Muscle of leg (tissue), 11 donors: ENCODE data around the gene TFAP2D. TPM values are rescaled to one million over a fixed set of nuclear protein-coding genes. Genes with fewer than 3 reads are reported as not detected.

ENCODE experiments used
- DNase-seq: peaks from one replicate; pipeline ENCODE4 v3.0.0; 2013
- H3K27ac ChIP-seq: one replicate; pipeline ENCODE4 v1.5.1; 2013; ENCODE audit warnings: mild to moderate bottlenecking, low read length, control low read depth
- H3K27me3 ChIP-seq: one replicate; pipeline ENCODE4 v1.6.1; 2013; ENCODE audit warnings: low read length; ENCODE audit not compliant: control insufficient read depth, insufficient read depth
- H3K36me3 ChIP-seq: one replicate; pipeline ENCODE4 v1.6.1; 2013; ENCODE audit warnings: low read length; ENCODE audit not compliant: control insufficient read depth, insufficient read depth
- H3K4me1 ChIP-seq: one replicate; pipeline ENCODE4 v1.6.1; 2013; ENCODE audit warnings: low read length; ENCODE audit not compliant: control insufficient read depth, insufficient read depth
- H3K4me3 ChIP-seq: one replicate; pipeline ENCODE4 v1.5.1; 2013; ENCODE audit warnings: low read length, control low read depth
- H3K9me3 ChIP-seq: replicated peaks from 2 replicates; pipeline ENCODE4 v1.6.1; 2013; ENCODE audit warnings: low read depth, low read length; ENCODE audit not compliant: control insufficient read depth
- WGBS: methylation state at CpG from one replicate; pipeline ENCODE4 v1.1.5; 2013; ENCODE audit warnings: missing lambda C conversion rate; ENCODE audit not compliant: insufficient coverage; 5-methylcytosine and 5-hydroxymethylcytosine counted together
- polyA plus RNA-seq, 8 donors: library from polyadenylated mRNA; unstranded; fragments of 120-200 nt; gene quantifications; one replicate each; pipeline versions ENCODE4 v1.2.1 to v1.2.3, GENCODE V29; 2013; ENCODE audit warnings: inconsistent platforms in 1 of 8, low replicate concordance in 1 of 8; ENCODE audit not compliant: insufficient read length in 8 of 8, insufficient read depth in 1 of 8
- total RNA-seq: library from RNA; stranded (reverse); fragments of 120-200 nt; gene quantifications from one replicate; pipeline ENCODE4 v1.2.4, GENCODE V29; 2013

Gene TFAP2D
- total and polyA plus RNA-seq, 9 donors = not detected

- Histone ChIP-seq H3K9me3 (no peaks in the 10 kb centered on the region), H3K36me3 (no peaks in the 10 kb centered on the region), H3K27ac (no peak overlapping the region), H3K4me1 (no peaks in the 10 kb centered on the region), H3K27me3 (peaks cover 62% of the 10 kb centered on the region), H3K4me3 (no peak overlapping the region)
- WGBS = no CpG with 5 or more reads among the region's 2 CpGs
- DNase-seq = no peak
Measured at GRCh38 chr6:50718566-50718965, 5.2 kb downstream of the TFAP2D start.

GRCh38 chr6:50720623-50721022 is 7.3 kb downstream of the TFAP2D start:
- peaks cover 57% of the 10 kb centered on the region for H3K27me3 ChIP-seq
- WGBS = 6% methylated on average over 4 of the region's 10 CpGs
- no peaks in the 10 kb centered on the region for H3K36me3 ChIP-seq
- H3K27ac ChIP-seq = no peak overlapping the region
- no peaks in the 10 kb centered on the region for H3K9me3 ChIP-seq
- H3K4me3 ChIP-seq = no peak overlapping the region
- H3K4me1 ChIP-seq = no peaks in the 10 kb centered on the region
- peak; percentile 40 for DNase-seq

GRCh38 chr6:50721978-50722377 is 8.7 kb downstream of the TFAP2D start:
- H3K27me3 ChIP-seq = peaks cover 54% of the 10 kb centered on the region
- H3K9me3 ChIP-seq = no peaks in the 10 kb centered on the region
- H3K4me1 ChIP-seq = no peaks in the 10 kb centered on the region
- no peak overlapping the region for H3K4me3 ChIP-seq
- WGBS = 0% methylated on average over 5 of the region's 19 CpGs
- H3K27ac ChIP-seq = no peak overlapping the region
- no peaks in the 10 kb centered on the region for H3K36me3 ChIP-seq
- no peak for DNase-seq

GRCh38 chr6:50722829-50723554 is 9.7 kb downstream of the TFAP2D start:
- 1% methylated on average over 13 of the region's 24 CpGs for WGBS
- H3K27me3 ChIP-seq = peaks cover 50% of the 10 kb centered on the region
- H3K27ac ChIP-seq = no peak overlapping the region
- no peaks in the 10 kb centered on the region for H3K9me3 ChIP-seq
- no peaks in the 10 kb centered on the region for H3K4me1 ChIP-seq
- no peaks in the 10 kb centered on the region for H3K36me3 ChIP-seq
- no peak for DNase-seq
- no peak overlapping the region for H3K4me3 ChIP-seq

- H3K36me3 ChIP-seq = no peaks in the 10 kb centered on the region
- WGBS = 2% methylated on average over 29 of the region's 43 CpGs
- no peaks in the 10 kb centered on the region for H3K9me3 ChIP-seq
- H3K4me1 ChIP-seq = no peaks in the 10 kb centered on the region
- peaks cover 50% of the 10 kb centered on the region for H3K27me3 ChIP-seq
- no peak overlapping the region for H3K4me3 ChIP-seq
- no peak overlapping the region for H3K27ac ChIP-seq
- no peak for DNase-seq
Measured at GRCh38 chr6:50724381-50725124, 11.2 kb downstream of the TFAP2D start.

- Histone ChIP-seq H3K4me3 (no peak overlapping the region), H3K27me3 (no peaks in the 10 kb centered on the region), H3K4me1 (no peaks in the 10 kb centered on the region), H3K27ac (no peak overlapping the region), H3K36me3 (no peaks in the 10 kb centered on the region), H3K9me3 (no peaks in the 10 kb centered on the region)
- DNase-seq = no peak
- no CpG with 5 or more reads among the region's 3 CpGs for WGBS
Measured at GRCh38 chr6:50734488-50734887, 21.2 kb downstream of the TFAP2D start.

- DNase-seq = no peak
- no peak overlapping the region for H3K4me3 ChIP-seq
- WGBS = no CpG with 5 or more reads among the region's 3 CpGs
- H3K27me3 ChIP-seq = no peaks in the 10 kb centered on the region
- H3K27ac ChIP-seq = no peak overlapping the region
- H3K36me3 ChIP-seq = no peaks in the 10 kb centered on the region
- no peaks in the 10 kb centered on the region for H3K9me3 ChIP-seq
- H3K4me1 ChIP-seq = no peaks in the 10 kb centered on the region
Measured at GRCh38 chr6:50742161-50742560, 28.8 kb downstream of the TFAP2D start.

GRCh38 chr6:50744976-50745375 is 31.6 kb downstream of the TFAP2D start:
- H3K27ac ChIP-seq = no peak overlapping the region
- WGBS = 33% methylated on average over 1 of the region's 3 CpGs
- no peaks in the 10 kb centered on the region for H3K27me3 ChIP-seq
- no peaks in the 10 kb centered on the region for H3K9me3 ChIP-seq
- no peaks in the 10 kb centered on the region for H3K4me1 ChIP-seq
- H3K36me3 ChIP-seq = no peaks in the 10 kb centered on the region
- peak; percentile 47 for DNase-seq
- H3K4me3 ChIP-seq = no peak overlapping the region

GRCh38 chr6:50762798-50763197 is 49.5 kb downstream of the TFAP2D start:
- Histone ChIP-seq H3K27me3 (no peaks in the 10 kb centered on the region), H3K4me1 (no peaks in the 10 kb centered on the region), H3K4me3 (no peak overlapping the region), H3K27ac (no peak overlapping the region), H3K36me3 (no peaks in the 10 kb centered on the region), H3K9me3 (no peaks in the 10 kb centered on the region)
- WGBS = 100% methylated on average over 2 of the region's 3 CpGs
- no peak for DNase-seq

- Histone ChIP-seq H3K4me1 (no peaks in the 10 kb centered on the region), H3K27me3 (no peaks in the 10 kb centered on the region), H3K9me3 (no peaks in the 10 kb centered on the region), H3K4me3 (no peak overlapping the region), H3K27ac (no peak overlapping the region), H3K36me3 (no peaks in the 10 kb centered on the region)
- no peak for DNase-seq
Measured at GRCh38 chr6:50778696-50779095, 65.4 kb downstream of the TFAP2D start.
